Measurements from ENCODE around the gene SLC28A1. TPM values are rescaled to one million over a fixed set of nuclear protein-coding genes. Genes with fewer than 3 reads are reported as not detected.

The SLC28A1 gene
- total RNA-seq, 4 donors from 2014 or later = 0.47 TPM; not detected in 3

- Histone ChIP-seq H3K4me1 (peaks cover 82 to 84% of the 10 kb centered on the region in 2 donors), H3K36me3 (no peaks in the 10 kb centered on the region), H3K27ac (peak overlapping the region; percentile 94 to 99 (median 96)), H3K9me3 (no peaks in the 10 kb centered on the region), H3K4me3 (no peak overlapping the region), H3K27me3 (no peaks in the 10 kb centered on the region)
- intact Hi-C loops (cut with DNase I; ENCODE audit: low total_unique reads) = loop anchor here (1.0 to 10.0 kb wide), 2 partner anchors 8 to 745 kb away; no protein-coding TSS in a partner anchor
- in situ Hi-C loops (cut with MboI; ENCODE audit: low sequenced_read_pairs in 4 of 4) = no loop called here
- DNase-seq = no peak
- no peak for TF ChIP-seq POLR2A (IDR thresholded peaks at IDR 0.05)
- TF ChIP-seq, protein P1, sequence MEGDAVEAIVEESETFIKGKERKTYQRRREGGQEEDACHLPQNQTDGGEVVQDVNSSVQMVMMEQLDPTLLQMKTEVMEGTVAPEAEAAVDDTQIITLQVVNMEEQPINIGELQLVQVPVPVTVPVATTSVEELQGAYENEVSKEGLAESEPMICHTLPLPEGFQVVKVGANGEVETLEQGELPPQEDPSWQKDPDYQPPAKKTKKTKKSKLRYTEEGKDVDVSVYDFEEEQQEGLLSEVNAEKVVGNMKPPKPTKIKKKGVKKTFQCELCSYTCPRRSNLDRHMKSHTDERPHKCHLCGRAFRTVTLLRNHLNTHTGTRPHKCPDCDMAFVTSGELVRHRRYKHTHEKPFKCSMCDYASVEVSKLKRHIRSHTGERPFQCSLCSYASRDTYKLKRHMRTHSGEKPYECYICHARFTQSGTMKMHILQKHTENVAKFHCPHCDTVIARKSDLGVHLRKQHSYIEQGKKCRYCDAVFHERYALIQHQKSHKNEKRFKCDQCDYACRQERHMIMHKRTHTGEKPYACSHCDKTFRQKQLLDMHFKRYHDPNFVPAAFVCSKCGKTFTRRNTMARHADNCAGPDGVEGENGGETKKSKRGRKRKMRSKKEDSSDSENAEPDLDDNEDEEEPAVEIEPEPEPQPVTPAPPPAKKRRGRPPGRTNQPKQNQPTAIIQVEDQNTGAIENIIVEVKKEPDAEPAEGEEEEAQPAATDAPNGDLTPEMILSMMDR (IDR thresholded peaks at IDR 0.05 in 4 of 5, conservative IDR thresholded peaks at IDR 0.05 in 1 of 5) = peak in 1 of 5 experiments; percentile 38
- no peak for ATAC-seq
Observed at GRCh38 chr15:84839714-84840113, 44.7 kb upstream of the SLC28A1 start.

GRCh38 chr15:84840255-84840654, 44.2 kb upstream of the SLC28A1 start:
- Histone ChIP-seq H3K36me3 (no peaks in the 10 kb centered on the region), H3K4me1 (peaks cover 81% of the 10 kb centered on the region in 2 donors), H3K4me3 (peak overlapping the region in 2 of 4 donors; percentile 9 to 52), H3K27me3 (no peaks in the 10 kb centered on the region), H3K9me3 (no peaks in the 10 kb centered on the region), H3K27ac (peak overlapping the region; percentile 94 to 99 (median 96))
- no peak for TF ChIP-seq POLR2A (IDR thresholded peaks at IDR 0.05)
- TF ChIP-seq, protein P1 (IDR thresholded peaks at IDR 0.05 in 4 of 5, conservative IDR thresholded peaks at IDR 0.05 in 1 of 5) = no peak
- intact Hi-C loops (cut with DNase I; ENCODE audit: low total_unique reads) (no loop called here), in situ Hi-C loops (cut with MboI; ENCODE audit: low sequenced_read_pairs in 4 of 4) (no loop called here)
- DNase-seq = peak in 1 of 2 donors; percentile 68
- peak in 1 of 2 donors; percentile 10 for ATAC-seq

DNA sequence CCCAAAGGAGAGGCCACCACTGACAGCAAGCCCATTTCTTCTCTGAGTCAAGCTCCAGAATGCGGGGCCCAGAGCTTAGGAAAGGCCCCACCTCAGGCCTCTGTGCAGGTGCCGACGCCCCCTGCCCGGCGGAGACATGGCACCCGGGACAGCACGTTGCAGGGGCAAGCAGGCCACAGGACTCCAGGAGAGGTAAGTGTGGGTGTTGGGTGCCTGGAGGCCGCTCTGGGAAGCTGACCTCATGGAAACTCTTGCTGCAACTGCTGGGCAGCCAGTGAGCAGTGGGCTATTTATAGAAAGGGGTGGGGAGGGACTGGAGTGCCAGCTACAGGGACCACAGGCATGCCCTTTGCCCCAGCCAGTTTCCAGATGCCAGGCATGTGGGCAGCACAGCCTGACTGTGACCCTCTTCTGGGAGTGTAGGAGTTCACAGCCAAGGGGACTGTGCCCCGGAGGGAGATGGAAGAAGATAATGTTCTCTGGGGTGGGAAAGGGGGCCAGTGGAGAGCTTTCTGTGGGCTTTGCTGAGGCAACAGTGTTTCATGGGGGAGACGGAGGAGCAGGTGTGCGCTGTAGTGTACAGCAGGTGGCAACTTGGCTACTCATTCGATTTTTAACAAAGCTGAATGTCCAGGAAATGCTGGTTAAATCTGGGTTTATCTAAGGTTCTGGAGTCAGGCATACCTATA, 43.6 kb upstream of the SLC28A1 start:
- intact Hi-C loops (cut with DNase I; ENCODE audit: low total_unique reads) (no loop called here), in situ Hi-C loops (cut with MboI; ENCODE audit: low sequenced_read_pairs in 4 of 4) (no loop called here)
- no peaks in the 10 kb centered on the region for H3K36me3 ChIP-seq
- H3K27ac ChIP-seq = peak overlapping the region; percentile 94 to 99 (median 96)
- H3K9me3 ChIP-seq = no peaks in the 10 kb centered on the region
- DNase-seq (peak; percentile 94 to 98), ATAC-seq (peak; percentile 70 to 73)
- no peaks in the 10 kb centered on the region for H3K27me3 ChIP-seq
- peak overlapping the region in 3 of 4 donors; percentile 9 to 52 (median 27) for H3K4me3 ChIP-seq
- peaks cover 77 to 79% of the 10 kb centered on the region in 2 donors for H3K4me1 ChIP-seq
- TF ChIP-seq POLR2A (IDR thresholded peaks at IDR 0.05) = peak in 1 of 2 donors; percentile 90
- TF ChIP-seq, protein P1 (IDR thresholded peaks at IDR 0.05 in 4 of 5, conservative IDR thresholded peaks at IDR 0.05 in 1 of 5) = peak in 1 of 5 experiments; percentile 24

DNA sequence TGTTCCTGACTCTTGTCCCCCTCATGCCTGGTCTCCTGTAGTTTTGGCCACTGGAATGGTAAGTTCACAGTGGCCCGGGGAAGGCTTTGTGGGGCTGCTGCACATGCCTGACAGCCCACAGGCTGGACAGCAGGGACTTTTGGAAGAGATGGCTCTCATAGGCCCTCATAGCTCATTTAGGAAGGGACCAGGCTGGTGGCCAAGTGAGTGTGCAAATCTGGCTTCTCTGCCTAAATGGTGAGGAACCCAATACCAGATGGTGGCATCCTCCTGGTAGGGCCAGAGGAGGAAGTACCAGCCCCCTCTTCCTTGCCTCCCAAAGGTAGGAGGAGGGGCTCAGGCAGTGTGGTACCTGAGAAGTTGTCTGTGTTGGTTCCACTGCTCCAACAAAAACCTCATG, 41.7 kb upstream of the SLC28A1 start:
- intact Hi-C loops (cut with DNase I; ENCODE audit: low total_unique reads) (loop anchor here (2.0 kb wide), 1 partner anchor 14 kb away; no protein-coding TSS in a partner anchor), in situ Hi-C loops (cut with MboI; ENCODE audit: low sequenced_read_pairs in 4 of 4) (no loop called here)

More for the DNA sequence above, 41.7 kb upstream of the SLC28A1 start:
- Histone ChIP-seq H3K9me3 (no peaks in the 10 kb centered on the region), H3K36me3 (peaks cover 0 to 17% of the 10 kb centered on the region in 2 donors), H3K27ac (peak overlapping the region; percentile 94 to 99 (median 96)), H3K4me1 (peaks cover 58 to 70% of the 10 kb centered on the region in 2 donors), H3K27me3 (no peaks in the 10 kb centered on the region), H3K4me3 (peak overlapping the region in 1 of 4 donors; percentile 52)
- DNase-seq (no peak), ATAC-seq (no peak)
- TF ChIP-seq, protein P1 (IDR thresholded peaks at IDR 0.05 in 4 of 5, conservative IDR thresholded peaks at IDR 0.05 in 1 of 5) = no peak
- no peak for TF ChIP-seq POLR2A (IDR thresholded peaks at IDR 0.05)

All from gastrocnemius medialis (tissue), 4 donors.